ENCODE results near the gene B4GALT5.

B4GALT5 gene

DNA sequence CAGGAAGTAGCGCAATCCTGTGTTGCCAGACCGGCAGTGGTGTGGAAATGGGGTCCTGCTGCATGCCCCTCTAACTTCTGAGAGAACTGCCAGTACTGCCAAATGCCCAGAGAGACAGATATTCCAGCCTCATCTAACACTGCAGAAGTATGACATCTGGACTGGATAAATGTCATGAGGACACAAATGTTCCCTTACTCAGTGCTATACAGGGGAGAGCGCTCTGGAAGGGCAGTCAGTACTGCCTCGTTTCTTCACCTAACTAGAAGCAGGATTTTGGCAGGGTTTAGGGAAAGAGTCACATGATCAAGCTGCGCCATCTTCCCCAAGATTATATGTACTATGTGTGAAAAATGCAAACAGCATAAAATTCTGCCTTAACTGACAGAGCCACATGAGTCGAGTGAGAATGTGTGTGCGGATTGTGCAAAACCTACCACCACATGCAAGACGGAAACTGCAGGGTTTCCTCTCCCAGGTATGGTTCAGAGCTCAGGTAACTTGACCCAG is 59.7 kb downstream of the B4GALT5 start:
- no peak overlapping the region for H3K27ac Mint-ChIP-seq
- no peaks in the 10 kb centered on the region for H3K9me3 Mint-ChIP-seq

DNA sequence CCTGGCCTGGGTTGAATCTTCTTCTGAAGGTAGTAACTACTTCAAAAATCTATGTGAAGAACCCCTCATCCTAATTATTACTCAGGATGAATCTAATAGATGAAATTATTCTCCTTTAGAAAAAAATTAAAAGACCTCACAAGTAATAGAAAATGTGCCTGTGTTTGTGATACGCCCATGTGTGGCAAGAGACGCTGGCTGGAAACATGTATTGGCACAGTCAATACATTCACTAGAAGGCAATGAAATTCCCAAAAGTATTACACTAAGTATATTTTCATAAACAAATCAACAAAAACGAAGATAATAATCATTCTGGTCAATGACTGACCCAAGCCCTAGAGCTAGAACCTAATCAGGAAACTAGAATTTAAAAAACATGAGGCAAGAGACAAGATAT is 64.0 kb downstream of the B4GALT5 start:
- no peak for ATAC-seq
- Mint-ChIP-seq H3K27ac (no peak overlapping the region), H3K4me1 (no peaks in the 10 kb centered on the region), H3K36me3 (ENCODE audit: low read depth) (peaks cover 50% of the 10 kb centered on the region), H3K27me3 (no peaks in the 10 kb centered on the region), H3K9me3 (no peaks in the 10 kb centered on the region), H3K4me3 (no peak overlapping the region)
- no peak for DNase-seq

More for the DNA sequence above, 59.7 kb downstream of the B4GALT5 start:
- Mint-ChIP-seq H3K4me3 (no peak overlapping the region), H3K36me3 (ENCODE audit: low read depth) (peaks cover 45% of the 10 kb centered on the region), H3K4me1 (peaks cover 15% of the 10 kb centered on the region), H3K27me3 (no peaks in the 10 kb centered on the region)
- DNase-seq (no peak), ATAC-seq (no peak)

DNA sequence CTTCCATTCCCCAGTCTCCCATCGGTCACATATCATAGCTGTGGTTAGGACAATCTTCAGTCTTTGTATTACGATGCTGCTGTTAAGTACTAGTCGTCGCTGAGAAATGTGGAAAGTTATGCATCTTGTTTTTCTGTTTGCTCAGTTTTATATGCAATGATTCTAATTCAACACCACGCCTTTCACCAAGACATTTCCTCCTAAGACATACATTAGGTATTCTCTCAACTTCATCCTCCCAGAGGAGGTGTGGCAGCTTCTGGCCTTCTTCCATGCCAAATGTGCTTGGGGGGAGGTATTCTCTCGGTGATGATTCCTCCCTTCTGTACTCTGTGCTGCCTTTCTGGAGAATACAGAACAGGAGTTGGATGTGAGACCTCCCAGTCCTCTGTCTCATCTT is 66.1 kb downstream of the B4GALT5 start:
- DNase-seq (no peak), ATAC-seq (no peak)
- H3K4me3 Mint-ChIP-seq, result no peak overlapping the region
- no peaks in the 10 kb centered on the region for H3K9me3 Mint-ChIP-seq
- H3K4me1 Mint-ChIP-seq, result no peaks in the 10 kb centered on the region
- H3K36me3 Mint-ChIP-seq (ENCODE audit: low read depth), result peaks cover 49% of the 10 kb centered on the region
- no peak overlapping the region for H3K27ac Mint-ChIP-seq
- H3K27me3 Mint-ChIP-seq, result no peaks in the 10 kb centered on the region

DNA sequence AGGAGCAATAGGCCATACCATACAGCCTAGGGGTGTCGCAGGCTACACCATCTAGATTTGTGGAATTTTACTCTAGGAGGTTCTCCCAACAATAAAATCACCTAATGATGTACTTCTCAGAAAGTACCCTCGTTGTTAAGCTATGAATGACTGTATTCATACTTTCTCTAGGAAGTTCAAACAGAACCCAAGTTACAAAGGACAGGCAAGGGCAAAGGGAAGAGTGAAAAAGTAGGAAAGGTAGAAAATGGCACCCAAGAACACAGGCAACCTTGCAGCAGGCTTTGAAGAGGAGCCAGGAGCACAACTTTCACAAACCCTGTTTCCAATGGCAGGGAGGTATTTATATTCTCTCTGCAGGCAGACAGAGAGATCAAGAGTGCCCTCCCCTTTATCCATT is 67.2 kb downstream of the B4GALT5 start:
- Mint-ChIP-seq H3K27me3 (no peaks in the 10 kb centered on the region), H3K4me1 (no peaks in the 10 kb centered on the region), H3K4me3 (no peak overlapping the region), H3K9me3 (no peaks in the 10 kb centered on the region), H3K36me3 (ENCODE audit: low read depth) (peaks cover 56% of the 10 kb centered on the region), H3K27ac (no peak overlapping the region)
- ATAC-seq (no peak), DNase-seq (no peak)

DNA sequence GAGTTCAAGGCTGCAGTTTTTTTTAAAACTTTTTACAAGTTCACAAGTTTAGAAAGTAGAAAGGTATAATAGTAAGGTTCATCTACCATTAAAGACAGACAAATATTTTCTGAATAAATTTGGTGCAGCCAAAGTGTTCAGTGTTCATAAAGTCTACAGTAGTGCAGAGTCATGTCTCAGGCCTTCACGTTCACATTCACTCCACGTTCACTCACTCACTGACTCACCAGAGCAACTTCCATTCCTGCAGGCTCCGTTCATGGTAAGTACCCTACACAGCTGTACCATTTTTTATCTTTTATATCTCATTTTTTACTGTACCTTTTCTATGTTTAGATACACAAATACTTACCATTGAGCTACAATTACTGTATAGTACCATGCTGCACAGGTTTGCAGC is 67.6 kb downstream of the B4GALT5 start:
- Mint-ChIP-seq H3K4me1 (no peaks in the 10 kb centered on the region), H3K4me3 (no peak overlapping the region), H3K36me3 (ENCODE audit: low read depth) (peaks cover 60% of the 10 kb centered on the region), H3K9me3 (no peaks in the 10 kb centered on the region), H3K27me3 (no peaks in the 10 kb centered on the region), H3K27ac (no peak overlapping the region)
- DNase-seq, result no peak
- ATAC-seq, result no peak

DNA sequence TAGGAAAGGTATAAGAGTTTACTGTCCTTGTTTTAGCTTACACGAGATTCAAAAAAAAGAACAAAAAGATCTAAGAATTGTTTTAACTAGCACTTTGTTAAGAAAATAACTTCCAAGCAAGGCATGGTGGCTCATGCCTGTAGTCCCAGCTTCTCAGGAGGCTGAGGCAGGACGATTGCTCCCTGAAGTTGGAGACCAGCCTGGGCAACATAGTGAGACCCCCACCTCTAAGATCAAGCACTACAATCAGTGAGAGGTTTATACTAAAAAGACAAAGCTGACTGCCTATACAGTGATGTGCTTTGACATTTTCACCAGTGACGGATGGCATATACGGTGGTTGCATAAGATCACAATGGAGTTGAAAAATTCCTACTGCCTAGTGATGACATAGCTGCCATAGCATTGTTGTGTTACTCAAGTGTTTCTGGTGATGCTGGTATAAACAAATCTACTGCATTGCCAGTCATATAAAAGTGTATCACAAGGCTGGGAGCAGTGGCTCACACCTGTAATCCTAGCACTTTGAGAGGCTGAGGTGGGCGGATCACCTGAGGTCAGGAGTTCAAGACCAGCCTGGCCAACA is 68.6 kb downstream of the B4GALT5 start:
- Mint-ChIP-seq H3K4me1 (no peaks in the 10 kb centered on the region), H3K27ac (no peak overlapping the region), H3K36me3 (ENCODE audit: low read depth) (peaks cover 67% of the 10 kb centered on the region), H3K27me3 (no peaks in the 10 kb centered on the region), H3K9me3 (no peaks in the 10 kb centered on the region), H3K4me3 (no peak overlapping the region)
- no peak for ATAC-seq
- no peak for DNase-seq

DNA sequence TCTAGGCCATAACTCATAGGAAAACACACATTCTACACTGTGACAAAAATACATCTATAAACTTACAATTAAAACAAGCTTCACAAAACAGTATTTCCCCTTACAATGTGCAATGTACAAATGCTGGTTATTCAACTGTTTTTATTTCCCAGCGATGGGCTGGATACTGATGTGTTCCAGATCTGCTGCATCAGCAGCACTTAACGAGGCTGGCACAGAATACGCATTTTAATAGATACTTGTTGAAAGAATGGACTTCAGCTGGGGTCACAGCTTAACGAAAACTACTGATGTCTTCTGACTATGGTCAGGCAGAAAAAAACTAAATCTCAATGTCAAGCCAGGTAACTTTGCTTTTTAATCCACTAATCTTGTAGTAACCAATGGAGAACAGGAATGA is 70.9 kb downstream of the B4GALT5 start:
- Mint-ChIP-seq H3K36me3 (ENCODE audit: low read depth) (peaks cover 71% of the 10 kb centered on the region), H3K27me3 (no peaks in the 10 kb centered on the region), H3K9me3 (no peaks in the 10 kb centered on the region), H3K4me3 (no peak overlapping the region), H3K4me1 (no peaks in the 10 kb centered on the region), H3K27ac (no peak overlapping the region)
- no peak for ATAC-seq
- DNase-seq, result no peak

DNA sequence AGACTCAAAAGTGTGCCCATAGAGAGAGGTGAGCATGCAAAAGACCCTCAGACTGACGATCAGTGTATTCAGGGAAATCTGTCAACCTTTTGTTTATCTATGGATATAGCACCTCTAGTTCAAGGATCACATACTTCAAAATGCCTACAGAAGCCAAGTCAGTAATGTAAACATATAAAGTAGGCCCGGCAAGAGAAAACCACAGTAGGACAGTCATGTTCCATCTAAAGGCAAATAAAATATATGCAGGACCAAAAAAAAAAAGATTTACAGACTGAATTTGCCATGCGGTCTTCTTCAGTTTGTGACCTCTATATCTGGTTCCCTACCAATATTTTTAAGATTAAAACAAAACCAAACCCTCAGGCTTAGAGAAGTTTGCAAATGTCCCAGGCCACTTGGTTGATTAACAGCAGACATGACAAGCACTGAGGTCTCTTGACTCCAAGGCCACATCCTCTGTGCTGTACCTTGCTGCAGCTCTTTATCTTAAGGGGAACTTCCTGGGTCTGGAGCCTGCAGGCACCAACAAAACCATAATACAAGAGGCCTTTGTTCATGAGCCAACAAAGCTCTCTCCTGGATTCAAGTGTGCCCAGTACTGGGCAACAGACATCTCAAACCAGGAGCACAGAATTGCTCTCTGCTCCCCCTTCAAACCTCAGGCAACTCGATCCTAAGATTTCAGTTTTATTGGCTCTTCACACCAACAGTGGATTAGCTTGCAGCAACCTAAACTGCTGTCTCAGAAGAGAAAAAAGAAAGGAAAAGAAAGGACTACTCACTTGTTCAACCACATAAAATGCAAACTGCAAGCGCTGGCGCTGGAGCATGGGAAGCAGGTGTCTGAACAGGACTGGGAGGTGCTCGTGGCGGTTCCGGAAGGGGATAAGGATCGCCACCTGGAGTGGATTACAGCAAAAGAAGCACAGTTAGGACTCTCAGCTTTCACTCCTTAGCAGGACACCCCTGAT is 71.7 kb downstream of the B4GALT5 start:
- ATAC-seq, result no peak
- DNase-seq, result no peak
- Mint-ChIP-seq H3K36me3 (ENCODE audit: low read depth) (peaks cover 74% of the 10 kb centered on the region), H3K4me3 (no peak overlapping the region), H3K4me1 (no peaks in the 10 kb centered on the region), H3K9me3 (no peaks in the 10 kb centered on the region), H3K27me3 (no peaks in the 10 kb centered on the region), H3K27ac (no peak overlapping the region)

DNA sequence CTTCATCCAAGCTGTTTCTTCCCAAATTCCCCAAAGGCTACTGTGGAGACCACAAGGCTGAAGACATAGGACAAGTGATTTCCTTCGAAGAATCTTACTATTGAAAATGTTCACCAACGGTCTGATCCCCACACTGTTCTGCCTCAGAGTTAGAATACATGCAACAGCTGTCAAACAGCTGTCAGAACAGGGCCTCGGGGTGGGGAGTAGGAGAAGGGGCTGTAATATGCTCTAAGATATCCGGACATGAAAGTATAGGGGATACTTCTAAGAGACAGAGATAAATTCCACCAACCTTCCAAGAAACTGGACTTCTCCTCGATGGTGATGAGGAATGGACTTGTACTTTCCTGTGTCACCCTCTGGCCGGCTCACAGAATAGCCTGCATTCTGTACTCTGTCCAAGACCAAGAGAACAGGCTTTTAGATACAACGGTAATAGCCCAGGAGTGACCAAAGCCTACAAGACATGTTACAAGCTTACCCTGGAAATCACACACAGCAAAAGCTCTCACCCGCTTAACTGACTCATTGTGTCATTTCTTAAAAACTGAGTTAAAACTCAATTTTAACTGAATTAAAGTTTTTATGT is 76.5 kb downstream of the B4GALT5 start:
- Mint-ChIP-seq H3K9me3 (no peaks in the 10 kb centered on the region), H3K4me3 (no peak overlapping the region), H3K4me1 (peaks cover 1% of the 10 kb centered on the region), H3K36me3 (ENCODE audit: low read depth) (peaks cover 58% of the 10 kb centered on the region), H3K27ac (no peak overlapping the region), H3K27me3 (no peaks in the 10 kb centered on the region)
- ATAC-seq, result no peak
- DNase-seq, result no peak

DNA sequence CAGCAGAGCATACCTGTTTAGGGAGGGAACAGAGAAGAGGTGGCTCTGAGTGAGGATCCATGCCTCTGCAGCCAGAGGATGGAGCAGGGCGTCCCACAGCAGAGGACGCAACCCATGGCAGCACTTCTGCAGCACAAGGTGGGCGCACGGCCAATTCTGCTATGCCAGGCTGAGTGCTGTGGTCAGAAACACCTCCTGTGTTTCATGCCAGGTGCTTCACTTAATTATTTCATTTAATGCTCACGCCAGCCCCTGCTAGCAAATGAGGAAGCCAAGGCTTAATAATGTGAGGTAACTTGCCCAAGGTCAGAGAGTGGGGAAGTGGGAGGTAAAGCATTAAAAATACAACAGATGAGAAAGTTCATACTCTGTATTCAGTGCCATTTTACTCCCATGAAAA is 77.2 kb downstream of the B4GALT5 start:
- H3K36me3 Mint-ChIP-seq (ENCODE audit: low read depth), result peaks cover 56% of the 10 kb centered on the region
- DNase-seq (no peak), ATAC-seq (no peak)
- no peak overlapping the region for H3K27ac Mint-ChIP-seq
- H3K27me3 Mint-ChIP-seq, result no peaks in the 10 kb centered on the region
- H3K9me3 Mint-ChIP-seq, result no peaks in the 10 kb centered on the region
- no peak overlapping the region for H3K4me3 Mint-ChIP-seq
- peaks cover 6% of the 10 kb centered on the region for H3K4me1 Mint-ChIP-seq

DNA sequence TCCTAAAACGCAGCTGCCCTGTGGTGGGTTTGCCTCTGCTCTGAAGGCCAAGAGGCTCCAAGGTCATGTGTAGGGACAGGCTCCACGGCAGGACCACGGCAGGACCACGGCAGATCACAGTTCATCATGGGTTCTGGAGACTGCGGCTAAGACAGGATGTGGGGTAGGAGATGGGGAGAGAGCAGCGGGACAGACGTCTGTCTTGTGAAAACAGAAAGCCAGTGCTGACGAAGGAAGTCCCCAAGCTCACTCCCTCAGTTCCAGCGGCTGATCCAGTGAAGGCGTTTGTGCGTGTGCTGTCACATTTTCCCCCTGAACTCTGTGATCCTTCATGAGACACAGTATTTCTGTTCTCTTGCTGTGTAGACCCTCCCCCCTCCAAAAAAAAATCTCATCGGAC is 77.8 kb downstream of the B4GALT5 start:
- no peak for ATAC-seq

DNA sequence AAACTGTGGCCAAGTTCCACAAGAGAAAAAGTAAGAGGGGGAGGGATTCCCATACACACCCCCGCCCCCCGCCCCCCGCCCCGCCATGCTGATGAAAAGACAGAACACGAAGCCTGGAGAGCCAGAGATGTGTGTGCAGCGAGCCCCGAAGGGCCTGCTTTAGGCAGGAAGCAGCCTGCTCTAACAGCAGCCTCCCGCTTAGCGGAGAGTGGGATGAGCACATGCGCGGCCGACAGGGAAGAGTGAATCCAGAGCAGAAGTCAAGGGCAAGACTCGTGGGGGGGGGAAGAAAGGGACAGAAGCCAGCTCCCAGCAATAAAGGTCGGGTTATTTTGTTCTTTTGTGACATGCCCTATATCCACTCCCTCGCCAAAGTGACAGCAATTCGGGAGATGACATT is 78.5 kb downstream of the B4GALT5 start:
- Mint-ChIP-seq H3K36me3 (ENCODE audit: low read depth) (peaks cover 47% of the 10 kb centered on the region), H3K27ac (no peak overlapping the region), H3K4me3 (no peak overlapping the region), H3K9me3 (no peaks in the 10 kb centered on the region), H3K4me1 (peaks cover 11% of the 10 kb centered on the region), H3K27me3 (no peaks in the 10 kb centered on the region)
- ATAC-seq (no peak), DNase-seq (no peak)

More for the DNA sequence above, 77.8 kb downstream of the B4GALT5 start:
- Mint-ChIP-seq H3K9me3 (no peaks in the 10 kb centered on the region), H3K27ac (no peak overlapping the region), H3K36me3 (ENCODE audit: low read depth) (peaks cover 51% of the 10 kb centered on the region), H3K27me3 (no peaks in the 10 kb centered on the region), H3K4me3 (no peak overlapping the region), H3K4me1 (peaks cover 11% of the 10 kb centered on the region)
- DNase-seq, result no peak

DNA sequence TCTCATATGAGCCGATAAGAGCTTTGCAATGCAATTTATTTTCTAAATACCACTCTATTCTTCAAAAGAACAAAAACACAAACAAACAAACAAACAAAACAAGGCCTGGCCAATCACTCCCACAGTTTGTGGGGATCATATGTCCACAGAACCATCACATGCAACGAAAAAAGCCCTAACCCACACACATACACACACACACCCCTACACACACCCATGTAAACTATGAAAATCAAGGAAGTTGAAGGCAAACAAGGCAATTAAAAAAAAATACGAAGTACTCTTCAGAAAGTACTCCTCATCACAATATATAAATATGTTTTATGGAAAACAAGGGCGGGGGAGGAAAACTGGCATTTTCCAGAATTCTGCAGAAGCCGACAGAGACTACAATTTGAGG is 79.6 kb downstream of the B4GALT5 start:
- DNase-seq (no peak), ATAC-seq (no peak)
- Mint-ChIP-seq H3K36me3 (ENCODE audit: low read depth) (peaks cover 39% of the 10 kb centered on the region), H3K27me3 (no peaks in the 10 kb centered on the region), H3K9me3 (no peaks in the 10 kb centered on the region), H3K4me3 (no peak overlapping the region), H3K4me1 (peaks cover 11% of the 10 kb centered on the region), H3K27ac (no peak overlapping the region)

DNA sequence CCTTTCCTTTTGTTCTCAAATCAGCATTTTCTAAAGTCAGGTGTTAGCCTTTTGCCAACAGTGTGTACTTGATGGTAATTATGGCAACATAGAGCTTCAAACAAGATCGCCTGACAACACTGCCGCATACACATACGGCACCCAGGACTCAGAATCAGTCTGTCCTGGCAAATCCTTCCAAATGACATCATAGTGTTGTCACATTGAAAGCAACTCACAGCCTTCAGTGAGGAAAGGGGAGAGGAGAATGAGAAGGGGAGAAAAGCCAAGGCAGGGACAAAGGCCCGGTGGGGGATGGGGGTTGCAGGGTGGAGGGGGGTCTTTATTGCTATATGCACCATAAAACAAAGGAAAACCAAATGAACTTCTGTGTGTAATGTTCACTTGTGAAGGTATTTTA is 80.0 kb downstream of the B4GALT5 start:
- DNase-seq (no peak), ATAC-seq (no peak)
- peaks cover 11% of the 10 kb centered on the region for H3K4me1 Mint-ChIP-seq
- H3K4me3 Mint-ChIP-seq, result no peak overlapping the region
- H3K36me3 Mint-ChIP-seq (ENCODE audit: low read depth), result peaks cover 37% of the 10 kb centered on the region
- no peaks in the 10 kb centered on the region for H3K9me3 Mint-ChIP-seq
- H3K27ac Mint-ChIP-seq, result no peak overlapping the region
- H3K27me3 Mint-ChIP-seq, result no peaks in the 10 kb centered on the region

DNA sequence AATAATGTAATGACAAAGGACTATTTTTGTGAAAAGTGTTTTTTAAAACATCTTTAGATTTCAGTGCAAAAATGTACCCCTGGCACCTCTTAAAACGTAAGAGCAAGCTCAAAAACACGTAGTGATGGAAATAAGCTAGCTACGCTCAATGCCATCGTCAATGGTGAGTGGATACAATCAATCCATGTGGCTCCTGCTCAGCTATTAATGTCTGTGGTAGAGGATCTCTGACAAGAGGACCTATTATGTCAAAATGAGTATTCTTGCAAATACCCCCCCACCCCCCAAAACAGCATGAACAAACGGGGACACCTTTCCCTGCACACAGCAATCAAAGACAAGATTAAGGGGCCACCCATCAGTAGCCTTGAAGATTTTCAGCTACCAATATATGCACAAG is 80.7 kb downstream of the B4GALT5 start:
- no peak for ATAC-seq
- Mint-ChIP-seq H3K4me1 (peaks cover 11% of the 10 kb centered on the region), H3K36me3 (ENCODE audit: low read depth) (peaks cover 33% of the 10 kb centered on the region), H3K4me3 (no peak overlapping the region), H3K27ac (no peak overlapping the region), H3K27me3 (no peaks in the 10 kb centered on the region), H3K9me3 (no peaks in the 10 kb centered on the region)
- no peak for DNase-seq

Data from activated naive CD8-positive, alpha-beta T cell treated with anti-CD3 and anti-CD28 coated beads, Interleukin-2, amount 50 U/mL, for 24 hours (primary cell).